C4-2B (cell line): ENCODE results near the gene GNAS-AS1.

ENCODE experiments used
- ZFX ChIP-seq: fragments of 450-650 bp; IDR thresholded peaks from 2 replicates; pipeline ENCODE4 v1.6.1; 2017
- TF ChIP-seq, protein P1 (sequence below): fragments of 450-650 bp; conservative IDR thresholded peaks from 2 replicates; pipeline ENCODE4 v1.5.1; 2017; ENCODE audit warnings: mild to moderate bottlenecking

DNA sequence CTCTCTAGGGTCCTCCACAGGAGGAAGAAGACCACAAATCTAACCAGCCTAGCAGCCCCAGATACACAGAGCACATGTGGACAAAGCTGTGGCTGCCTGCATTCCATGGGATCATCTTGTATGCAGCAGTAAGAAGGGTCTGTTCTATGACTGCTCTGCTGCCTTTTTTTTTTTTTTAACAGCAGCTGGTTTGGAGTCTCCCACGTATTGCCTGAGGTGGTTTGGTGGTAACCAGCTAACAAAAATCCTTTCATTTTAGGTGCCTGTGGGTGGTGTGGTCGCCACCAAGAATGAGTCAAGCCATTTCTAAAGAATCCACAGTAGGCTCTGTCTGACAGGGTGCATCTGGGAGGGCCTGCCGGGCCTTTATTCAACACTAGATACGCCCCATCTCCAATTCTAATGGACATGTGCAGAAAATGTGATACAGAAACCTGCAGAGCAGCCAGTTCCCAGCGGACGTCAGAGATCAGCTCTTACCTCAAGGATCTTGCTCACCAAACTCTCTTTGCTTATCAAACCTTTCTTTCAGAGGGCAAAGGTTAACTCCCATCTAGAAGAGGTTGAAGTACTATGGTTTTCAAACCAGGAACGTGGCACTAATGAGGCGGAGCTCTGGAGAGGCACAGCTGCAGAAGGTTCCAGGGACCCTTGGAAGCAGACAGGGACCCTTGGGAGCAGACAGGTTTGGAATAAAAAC is 32.0 kb downstream of the GNAS-AS1 start:
- TF ChIP-seq, protein P1, sequence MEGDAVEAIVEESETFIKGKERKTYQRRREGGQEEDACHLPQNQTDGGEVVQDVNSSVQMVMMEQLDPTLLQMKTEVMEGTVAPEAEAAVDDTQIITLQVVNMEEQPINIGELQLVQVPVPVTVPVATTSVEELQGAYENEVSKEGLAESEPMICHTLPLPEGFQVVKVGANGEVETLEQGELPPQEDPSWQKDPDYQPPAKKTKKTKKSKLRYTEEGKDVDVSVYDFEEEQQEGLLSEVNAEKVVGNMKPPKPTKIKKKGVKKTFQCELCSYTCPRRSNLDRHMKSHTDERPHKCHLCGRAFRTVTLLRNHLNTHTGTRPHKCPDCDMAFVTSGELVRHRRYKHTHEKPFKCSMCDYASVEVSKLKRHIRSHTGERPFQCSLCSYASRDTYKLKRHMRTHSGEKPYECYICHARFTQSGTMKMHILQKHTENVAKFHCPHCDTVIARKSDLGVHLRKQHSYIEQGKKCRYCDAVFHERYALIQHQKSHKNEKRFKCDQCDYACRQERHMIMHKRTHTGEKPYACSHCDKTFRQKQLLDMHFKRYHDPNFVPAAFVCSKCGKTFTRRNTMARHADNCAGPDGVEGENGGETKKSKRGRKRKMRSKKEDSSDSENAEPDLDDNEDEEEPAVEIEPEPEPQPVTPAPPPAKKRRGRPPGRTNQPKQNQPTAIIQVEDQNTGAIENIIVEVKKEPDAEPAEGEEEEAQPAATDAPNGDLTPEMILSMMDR, result no peak
- TF ChIP-seq ZFX, result no peak
